ENCODE data around the gene PARP12.

The PARP12 gene

GRCh38 chr7:140035400-140036223 lies 27.1 kb downstream of the PARP12 start:
- H4K20me1 ChIP-seq: peaks cover 39 to 96% (median 54%) of the 10 kb centered on the region in 11 experiments; a peak in 21 of 22 replicates
- H3K27me3 ChIP-seq: no peaks in the 10 kb centered on the region
- H3K4me2 ChIP-seq: peak overlapping the region; percentile 34 to 81 (median 55); a peak in 21 of 22 replicates
- no peak overlapping the region for H3K27ac ChIP-seq
- no peaks in the 10 kb centered on the region for H3K9me3 ChIP-seq (replicated peaks in 1 of 11)
- no peak for TF ChIP-seq Cebpa-rat (IDR thresholded peaks at IDR 0.05)
- H3K4me1 ChIP-seq: peaks cover 10 to 59% (median 17%) of the 10 kb centered on the region in 10 experiments
- no peak overlapping the region for H3K4me3 ChIP-seq
- no peak overlapping the region for H3K9ac ChIP-seq
- H3K36me3 ChIP-seq: peaks cover 62 to 93% (median 79%) of the 10 kb centered on the region in 11 experiments

GRCh38 chr7:140034421-140034820 lies 28.3 kb downstream of the PARP12 start:
- Histone ChIP-seq H3K4me2 (no peak overlapping the region), H4K20me1 (peaks cover 31 to 96% (median 45%) of the 10 kb centered on the region in 11 experiments; a peak in 21 of 22 replicates), H3K9ac (no peak overlapping the region), H3K4me1 (peaks cover 10 to 49% (median 16%) of the 10 kb centered on the region in 10 experiments), H3K27ac (no peak overlapping the region), H3K36me3 (peaks cover 50 to 93% (median 72%) of the 10 kb centered on the region in 11 experiments), H3K9me3 (replicated peaks in 1 of 11) (no peaks in the 10 kb centered on the region), H3K27me3 (no peaks in the 10 kb centered on the region), H3K4me3 (no peak overlapping the region)
- TF ChIP-seq Cebpa-rat (IDR thresholded peaks at IDR 0.05): no peak

- H3K4me1 ChIP-seq: peaks cover 10 to 44% (median 13%) of the 10 kb centered on the region in 10 experiments
- H4K20me1 ChIP-seq: peaks cover 26 to 96% (median 39%) of the 10 kb centered on the region in 11 experiments; a peak in 21 of 22 replicates
- no peak overlapping the region for H3K4me2 ChIP-seq
- no peak overlapping the region for H3K27ac ChIP-seq
- H3K9ac ChIP-seq: no peak overlapping the region
- H3K27me3 ChIP-seq: no peaks in the 10 kb centered on the region
- no peaks in the 10 kb centered on the region for H3K9me3 ChIP-seq (replicated peaks in 1 of 11)
- no peak for TF ChIP-seq Cebpa-rat (IDR thresholded peaks at IDR 0.05)
- H3K36me3 ChIP-seq: peaks cover 45 to 91% (median 70%) of the 10 kb centered on the region in 11 experiments
- H3K4me3 ChIP-seq: no peak overlapping the region
Observed at GRCh38 chr7:140033779-140034363, 28.9 kb downstream of the PARP12 start.

- H3K4me2 ChIP-seq: peak overlapping the region in 3 of 11 experiments; percentile 50 to 69 (median 55); a peak in 6 of 22 replicates
- H3K27me3 ChIP-seq: no peaks in the 10 kb centered on the region
- H3K36me3 ChIP-seq: peaks cover 46 to 90% (median 69%) of the 10 kb centered on the region in 11 experiments
- peaks cover 10 to 44% (median 13%) of the 10 kb centered on the region in 10 experiments for H3K4me1 ChIP-seq
- H3K4me3 ChIP-seq: no peak overlapping the region
- H3K9ac ChIP-seq: no peak overlapping the region
- H3K27ac ChIP-seq: no peak overlapping the region
- no peaks in the 10 kb centered on the region for H3K9me3 ChIP-seq (replicated peaks in 1 of 11)
- peaks cover 18 to 95% (median 31%) of the 10 kb centered on the region in 11 experiments; a peak in 21 of 22 replicates for H4K20me1 ChIP-seq
- TF ChIP-seq Cebpa-rat (IDR thresholded peaks at IDR 0.05): no peak
Observed at GRCh38 chr7:140033036-140033435, 29.7 kb downstream of the PARP12 start.

GRCh38 chr7:140031364-140031763 lies 31.4 kb downstream of the PARP12 start:
- Histone ChIP-seq H3K27me3 (no peaks in the 10 kb centered on the region), H3K27ac (no peak overlapping the region), H4K20me1 (peaks cover 3 to 95% (median 19%) of the 10 kb centered on the region in 11 experiments; a peak in 17 of 22 replicates), H3K9ac (no peak overlapping the region), H3K4me1 (peaks cover 5 to 27% (median 5%) of the 10 kb centered on the region in 10 experiments), H3K4me3 (no peak overlapping the region), H3K4me2 (no peak overlapping the region), H3K36me3 (peaks cover 49 to 92% (median 73%) of the 10 kb centered on the region in 11 experiments), H3K9me3 (replicated peaks in 1 of 11) (no peaks in the 10 kb centered on the region)
- no peak for TF ChIP-seq Cebpa-rat (IDR thresholded peaks at IDR 0.05)

- H3K27ac ChIP-seq: no peak overlapping the region
- H4K20me1 ChIP-seq: peaks cover 0 to 90% (median 6%) of the 10 kb centered on the region in 11 experiments; a peak in 7 of 22 replicates
- H3K36me3 ChIP-seq: peaks cover 60 to 97% (median 80%) of the 10 kb centered on the region in 11 experiments
- TF ChIP-seq Cebpa-rat (IDR thresholded peaks at IDR 0.05): no peak
- H3K27me3 ChIP-seq: no peaks in the 10 kb centered on the region
- no peak overlapping the region for H3K4me2 ChIP-seq
- H3K9me3 ChIP-seq (replicated peaks in 1 of 11): no peaks in the 10 kb centered on the region
- H3K4me1 ChIP-seq: peaks cover 0 to 19% (median 0%) of the 10 kb centered on the region in 10 experiments; a peak in 8 of 20 replicates
- no peak overlapping the region for H3K9ac ChIP-seq
- no peak overlapping the region for H3K4me3 ChIP-seq
Observed at GRCh38 chr7:140029072-140029471, 33.7 kb downstream of the PARP12 start.

GRCh38 chr7:140028311-140028710 lies 34.4 kb downstream of the PARP12 start:
- Histone ChIP-seq H4K20me1 (peaks cover 0 to 85% (median 6%) of the 10 kb centered on the region in 11 experiments; a peak in 8 of 22 replicates), H3K4me3 (no peak overlapping the region), H3K27me3 (no peaks in the 10 kb centered on the region), H3K27ac (no peak overlapping the region), H3K4me1 (peaks cover 0 to 12% (median 0%) of the 10 kb centered on the region in 10 experiments; a peak in 8 of 20 replicates), H3K36me3 (peaks cover 60 to 97% (median 80%) of the 10 kb centered on the region in 11 experiments), H3K9me3 (replicated peaks in 1 of 11) (no peaks in the 10 kb centered on the region), H3K4me2 (no peak overlapping the region), H3K9ac (no peak overlapping the region)
- TF ChIP-seq Cebpa-rat (IDR thresholded peaks at IDR 0.05): no peak

GRCh38 chr7:140027858-140028257 lies 34.9 kb downstream of the PARP12 start:
- H3K4me2 ChIP-seq: no peak overlapping the region
- no peak overlapping the region for H3K27ac ChIP-seq
- H3K4me1 ChIP-seq: peaks cover 0 to 8% (median 0%) of the 10 kb centered on the region in 10 experiments; a peak in 8 of 20 replicates
- H3K36me3 ChIP-seq: peaks cover 60 to 97% (median 80%) of the 10 kb centered on the region in 11 experiments
- no peak for TF ChIP-seq Cebpa-rat (IDR thresholded peaks at IDR 0.05)
- H4K20me1 ChIP-seq: peaks cover 0 to 85% (median 6%) of the 10 kb centered on the region in 11 experiments; a peak in 8 of 22 replicates
- no peak overlapping the region for H3K4me3 ChIP-seq
- H3K9ac ChIP-seq: no peak overlapping the region
- H3K9me3 ChIP-seq (replicated peaks in 1 of 11): no peaks in the 10 kb centered on the region
- no peaks in the 10 kb centered on the region for H3K27me3 ChIP-seq

- Histone ChIP-seq H3K4me3 (no peak overlapping the region), H4K20me1 (peaks cover 0 to 76% (median 6%) of the 10 kb centered on the region in 11 experiments; a peak in 9 of 22 replicates), H3K9me3 (replicated peaks in 1 of 11) (no peaks in the 10 kb centered on the region), H3K9ac (no peak overlapping the region), H3K27ac (no peak overlapping the region), H3K36me3 (peaks cover 63 to 97% (median 85%) of the 10 kb centered on the region in 11 experiments), H3K27me3 (no peaks in the 10 kb centered on the region), H3K4me2 (no peak overlapping the region), H3K4me1 (no peaks in the 10 kb centered on the region)
- TF ChIP-seq Cebpa-rat (IDR thresholded peaks at IDR 0.05): no peak
Observed at GRCh38 chr7:140026935-140027334, 35.8 kb downstream of the PARP12 start.

Data from BLaER1 treated with 17β-estradiol and CSF1 and Interleukin-3, amounts not matched to agents 10 nM and 100 nM (cell line).